ENCODE measurements around the gene CORO2B. TPM values are rescaled to one million over a fixed set of nuclear protein-coding genes. Genes with fewer than 3 reads are reported as not detected.

The CORO2B gene
- total RNA-seq, 1 experiment from 2014 or later: 0.14 TPM

- no TSS peak for BruUV-seq (replicated peaks)
- no peak for DNase-seq
- Mint-ChIP-seq H3K4me1 (ENCODE audit: low read depth, unreplicated experiment) (no peaks in the 10 kb centered on the region), H3K27ac (ENCODE audit: unreplicated experiment) (no peak overlapping the region), H3K27me3 (ENCODE audit: unreplicated experiment) (peaks cover 77% of the 10 kb centered on the region), H3K9me3 (ENCODE audit: low read depth, unreplicated experiment) (peaks cover 2% of the 10 kb centered on the region), H3K36me3 (ENCODE audit: insufficient read depth, unreplicated experiment) (no peaks in the 10 kb centered on the region), H3K4me3 (ENCODE audit: low read depth, unreplicated experiment) (no peak overlapping the region)
- intact Hi-C loops (cut with micrococcal nuclease; ENCODE audit: unreplicated experiment): no loop called here
- no peak for TF ChIP-seq CTCF (IDR thresholded peaks at IDR 0.05; ENCODE audit: unreplicated experiment)
- CTCF ChIA-PET: interaction anchor here (1.0 kb wide), 1 partner anchor 445 kb away, joined by 3 read pairs; no protein-coding TSS in a partner anchor
These were observed 140.9 kb downstream of the CORO2B start for GRCh38 chr15:68719672-68720071.

GRCh38 chr15:68721886-68722285 lies 143.1 kb downstream of the CORO2B start:
- Mint-ChIP-seq H3K36me3 (ENCODE audit: insufficient read depth, unreplicated experiment) (no peaks in the 10 kb centered on the region), H3K4me3 (ENCODE audit: low read depth, unreplicated experiment) (no peak overlapping the region), H3K27me3 (ENCODE audit: unreplicated experiment) (peaks cover 55% of the 10 kb centered on the region), H3K27ac (ENCODE audit: unreplicated experiment) (no peak overlapping the region), H3K4me1 (ENCODE audit: low read depth, unreplicated experiment) (no peaks in the 10 kb centered on the region), H3K9me3 (ENCODE audit: low read depth, unreplicated experiment) (no peaks in the 10 kb centered on the region)
- TF ChIP-seq CTCF (IDR thresholded peaks at IDR 0.05; ENCODE audit: unreplicated experiment): no peak
- intact Hi-C loops (cut with micrococcal nuclease; ENCODE audit: unreplicated experiment): no loop called here
- no TSS peak for BruUV-seq (replicated peaks)
- CTCF ChIA-PET: interaction anchor here (0.8 kb wide), 1 partner anchor 154 kb away, joined by 4 read pairs; no protein-coding TSS in a partner anchor
- DNase-seq: no peak

GRCh38 chr15:68725736-68726135 lies 146.9 kb downstream of the CORO2B start:
- no peak for DNase-seq
- Mint-ChIP-seq H3K4me3 (ENCODE audit: low read depth, unreplicated experiment) (no peak overlapping the region), H3K36me3 (ENCODE audit: insufficient read depth, unreplicated experiment) (no peaks in the 10 kb centered on the region), H3K9me3 (ENCODE audit: low read depth, unreplicated experiment) (no peaks in the 10 kb centered on the region), H3K27me3 (ENCODE audit: unreplicated experiment) (peaks cover 18% of the 10 kb centered on the region), H3K4me1 (ENCODE audit: low read depth, unreplicated experiment) (no peaks in the 10 kb centered on the region), H3K27ac (ENCODE audit: unreplicated experiment) (no peak overlapping the region)
- intact Hi-C loops (cut with micrococcal nuclease; ENCODE audit: unreplicated experiment): no loop called here
- CTCF ChIA-PET: interaction anchor here (0.7 kb wide), 2 partner anchors 9 to 150 kb away, joined by 3 read pairs; no protein-coding TSS in a partner anchor
- TF ChIP-seq CTCF (IDR thresholded peaks at IDR 0.05; ENCODE audit: unreplicated experiment): no peak
- BruUV-seq (replicated peaks): no TSS peak

GRCh38 chr15:68726246-68726645 lies 147.5 kb downstream of the CORO2B start:
- BruUV-seq (replicated peaks): no TSS peak
- Mint-ChIP-seq H3K36me3 (ENCODE audit: insufficient read depth, unreplicated experiment) (no peaks in the 10 kb centered on the region), H3K27ac (ENCODE audit: unreplicated experiment) (no peak overlapping the region), H3K4me1 (ENCODE audit: low read depth, unreplicated experiment) (no peaks in the 10 kb centered on the region), H3K9me3 (ENCODE audit: low read depth, unreplicated experiment) (no peaks in the 10 kb centered on the region), H3K27me3 (ENCODE audit: unreplicated experiment) (peaks cover 18% of the 10 kb centered on the region), H3K4me3 (ENCODE audit: low read depth, unreplicated experiment) (no peak overlapping the region)
- DNase-seq: no peak
- CTCF ChIA-PET: interaction anchor here (0.7 kb wide), 1 partner anchor 150 kb away, joined by 3 read pairs; no protein-coding TSS in a partner anchor
- intact Hi-C loops (cut with micrococcal nuclease; ENCODE audit: unreplicated experiment): no loop called here
- no peak for TF ChIP-seq CTCF (IDR thresholded peaks at IDR 0.05; ENCODE audit: unreplicated experiment)

All from Calu3 (cell line).